Daoy (cell line): Measurements from ENCODE around the gene FTO. TPM values are rescaled to one million over a fixed set of nuclear protein-coding genes. Genes with fewer than 3 reads are reported as not detected.

ENCODE experiments used
- DNase-seq: peaks from one replicate; pipeline ENCODE4 v3.0.0-alpha.2; 2015; ENCODE audit warnings: low read depth
- total RNA-seq: library from RNA; depleted of rRNA; stranded (reverse); fragments of >200 nt; shearing (Covaris generic); gene quantifications from 2 replicates; pipeline ENCODE4 v1.2.3, GENCODE V29; 2014

Gene FTO
- total RNA-seq, 1 experiment from 2014 or later, result 38.8 TPM

DNA sequence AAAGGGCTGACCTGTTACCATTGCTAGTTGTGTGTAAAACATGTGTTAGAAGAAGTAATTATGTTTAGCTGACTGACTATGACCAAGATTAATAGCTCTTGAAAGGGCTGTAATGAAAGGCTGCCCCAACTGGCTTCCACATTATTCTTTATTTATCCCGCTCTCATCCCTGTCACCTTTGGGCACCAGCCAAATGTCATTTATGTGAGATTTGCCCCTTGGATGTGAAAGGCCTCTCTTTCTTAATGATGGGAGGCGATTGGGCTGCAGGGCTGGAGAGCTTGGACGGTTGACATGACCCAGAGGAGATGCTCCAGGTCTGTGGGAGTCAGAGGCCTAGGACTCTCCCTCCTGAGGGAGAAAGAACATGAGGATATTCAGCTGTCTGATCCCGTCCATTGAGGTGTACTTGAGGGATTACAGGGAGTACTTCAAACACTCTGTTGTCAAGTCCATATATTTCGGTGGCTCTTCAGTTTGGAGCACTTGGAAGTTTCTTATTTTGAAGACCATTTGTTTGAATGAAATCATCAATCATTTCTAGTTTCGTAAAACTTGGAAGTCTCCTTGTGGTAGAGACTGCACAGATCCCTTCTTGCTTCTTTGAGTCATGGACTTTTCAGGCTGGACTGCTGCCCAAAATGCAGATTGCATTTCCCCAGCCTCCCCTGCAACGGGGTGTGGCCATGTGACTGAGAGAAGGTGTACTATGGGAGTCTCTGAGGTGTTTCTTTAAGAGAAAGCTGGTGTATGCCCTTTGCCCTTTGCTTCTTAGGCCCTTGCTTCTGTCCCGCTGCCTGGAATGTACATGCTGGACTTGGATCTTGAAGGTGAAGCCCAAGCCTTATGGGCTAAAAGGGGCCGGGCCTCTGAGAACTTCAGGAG lies 51.3 kb downstream of the FTO start:
- peak; percentile 38 for DNase-seq

DNA sequence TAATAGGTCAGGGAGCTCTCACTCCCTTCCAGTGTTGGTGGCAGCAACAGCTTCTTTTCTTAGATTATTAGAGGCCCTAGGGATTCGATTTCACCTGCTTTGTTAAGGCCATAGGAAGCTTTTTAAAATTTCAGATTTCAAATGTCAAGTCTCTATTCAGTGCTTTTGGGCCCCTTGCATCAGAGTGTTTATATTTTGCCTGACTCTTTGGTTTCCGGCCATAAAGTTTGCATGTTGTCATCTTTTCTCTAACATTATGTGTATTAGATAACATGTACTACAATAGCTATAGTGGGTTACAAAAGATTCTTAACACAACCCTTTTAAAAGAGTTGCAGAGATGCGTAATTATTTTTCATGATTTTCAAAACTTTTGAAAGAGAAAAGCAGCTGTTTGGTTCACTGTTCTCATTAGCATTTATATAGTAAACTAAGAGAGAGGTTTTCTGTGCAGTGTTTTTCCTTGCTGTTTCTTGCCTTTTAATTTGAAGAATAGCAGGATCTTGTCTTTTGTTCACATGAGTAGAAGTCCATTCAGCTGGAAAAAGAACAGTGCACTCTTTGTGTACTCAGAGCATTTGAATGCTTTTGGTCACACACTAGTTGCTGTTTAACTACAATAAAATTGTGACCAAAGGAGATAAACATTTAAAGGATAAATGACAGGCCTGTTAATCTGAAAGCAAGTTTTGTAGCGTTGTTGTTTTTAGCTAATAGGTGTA lies 52.5 kb downstream of the FTO start:
- DNase-seq, result no peak

DNA sequence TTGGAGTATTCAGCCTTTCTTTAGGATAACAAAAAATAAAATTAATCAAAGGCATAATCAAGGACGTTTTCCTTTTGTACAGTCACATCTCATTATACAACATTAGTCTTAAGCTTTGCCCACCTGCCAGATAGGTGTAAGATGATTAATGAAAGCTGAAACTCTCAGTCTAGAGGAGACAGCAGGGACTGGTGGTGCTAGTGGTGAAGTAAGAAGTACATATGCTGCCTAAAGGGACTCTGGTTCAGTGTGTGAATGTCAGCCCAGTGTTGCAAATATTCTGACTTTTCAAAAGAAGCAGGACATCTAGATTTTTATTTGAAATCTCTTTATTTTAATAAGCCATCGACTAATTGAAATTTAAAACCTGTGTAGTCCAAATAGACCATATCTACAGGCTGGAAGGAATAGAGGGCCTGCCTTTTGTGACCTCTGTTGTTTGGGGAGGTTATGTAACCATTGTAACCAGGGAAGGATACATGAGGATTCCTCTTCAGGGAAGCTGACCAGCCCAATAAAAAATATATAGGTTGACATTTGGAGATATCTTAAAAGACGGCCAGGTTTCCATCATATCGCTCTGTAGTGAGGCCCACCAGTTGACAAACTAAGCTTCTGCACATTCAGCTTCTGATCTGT lies 54.1 kb downstream of the FTO start:
- DNase-seq, result no peak

DNA sequence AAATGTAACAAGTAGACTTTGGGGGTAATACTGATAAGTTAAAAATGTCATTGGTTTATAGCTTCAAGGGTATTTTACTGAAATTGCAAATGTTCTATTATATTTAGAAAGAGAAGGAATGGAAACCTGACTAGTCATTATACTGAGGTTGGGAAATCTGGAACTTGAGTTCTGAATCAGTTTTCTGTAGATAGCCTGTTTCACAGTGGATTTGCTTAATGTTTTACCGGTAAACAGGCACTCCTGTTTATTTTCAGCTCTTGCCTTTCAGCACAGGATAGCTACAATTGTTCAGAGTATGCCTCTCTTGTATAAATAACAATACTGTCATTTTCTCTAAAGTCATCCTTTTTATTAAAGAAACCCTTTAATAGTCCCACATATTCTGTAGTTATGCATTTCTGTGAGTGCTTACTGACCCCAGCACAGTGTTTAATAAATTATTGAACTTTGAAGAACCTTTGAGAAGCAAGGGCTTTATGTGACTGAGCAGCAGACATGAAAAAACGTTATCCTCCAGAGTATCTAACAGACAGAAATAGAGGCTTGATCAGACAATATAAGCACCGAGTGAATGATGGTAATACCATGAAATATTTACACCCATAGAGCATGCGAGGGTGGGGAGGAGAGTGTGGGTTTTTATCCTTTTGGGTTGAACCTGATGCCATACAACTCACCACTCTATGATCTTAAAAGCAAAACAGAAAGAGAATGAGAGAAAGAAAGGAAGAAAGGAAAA lies 58.2 kb downstream of the FTO start:
- no peak for DNase-seq

DNA sequence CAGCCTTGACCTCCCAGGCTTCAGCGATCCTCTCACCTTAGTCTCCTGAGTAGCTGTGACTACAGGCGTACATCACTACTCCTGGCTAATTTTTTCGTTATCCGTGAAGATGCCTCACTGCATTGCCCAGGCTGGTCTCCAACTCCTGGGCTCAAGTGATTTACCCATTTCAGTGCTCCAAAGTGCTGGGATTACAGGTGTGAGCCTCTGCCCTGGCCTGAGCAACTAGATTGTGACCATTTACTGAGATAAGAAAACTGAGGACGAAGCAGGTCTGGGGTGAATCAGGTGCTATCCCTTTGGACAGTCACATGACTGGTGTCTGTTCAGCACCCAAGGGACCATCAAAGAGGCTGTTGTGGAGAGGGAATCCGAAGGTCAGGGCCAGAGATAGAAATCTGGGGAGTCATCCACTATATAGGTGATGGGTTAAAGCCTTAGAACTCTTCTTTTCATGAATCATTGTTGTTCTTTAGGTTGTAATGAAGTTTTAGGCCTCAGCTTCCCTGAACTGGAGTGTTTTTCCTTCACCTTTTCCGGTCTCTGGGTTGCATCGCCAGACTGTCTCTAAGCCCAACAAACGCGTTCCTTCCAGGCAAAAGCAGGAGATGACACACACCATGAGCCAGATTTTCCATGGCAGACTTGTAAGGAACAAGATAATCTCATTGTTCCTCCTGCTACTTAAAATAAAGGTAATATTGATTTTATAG lies 62.5 kb downstream of the FTO start:
- no peak for DNase-seq

DNA sequence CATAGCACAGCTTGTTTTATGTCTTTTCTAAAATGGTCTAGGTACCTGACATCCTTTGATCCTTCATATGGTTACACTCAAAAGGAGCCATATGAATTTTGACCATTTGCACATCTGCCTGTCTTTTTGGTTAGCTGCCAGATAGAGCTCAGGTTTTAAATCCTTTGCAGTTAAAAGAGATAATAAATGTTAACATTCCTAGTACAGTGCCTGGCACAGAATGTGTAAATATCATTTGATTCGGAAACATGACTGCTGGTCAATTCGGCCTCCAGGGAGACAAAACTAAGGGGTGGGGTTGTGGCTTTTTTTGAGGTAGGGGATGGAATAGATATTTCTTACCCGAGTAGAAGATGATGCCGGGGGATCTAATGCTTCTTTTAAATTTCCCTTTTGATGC lies 64.2 kb downstream of the FTO start:
- DNase-seq, result no peak

DNA sequence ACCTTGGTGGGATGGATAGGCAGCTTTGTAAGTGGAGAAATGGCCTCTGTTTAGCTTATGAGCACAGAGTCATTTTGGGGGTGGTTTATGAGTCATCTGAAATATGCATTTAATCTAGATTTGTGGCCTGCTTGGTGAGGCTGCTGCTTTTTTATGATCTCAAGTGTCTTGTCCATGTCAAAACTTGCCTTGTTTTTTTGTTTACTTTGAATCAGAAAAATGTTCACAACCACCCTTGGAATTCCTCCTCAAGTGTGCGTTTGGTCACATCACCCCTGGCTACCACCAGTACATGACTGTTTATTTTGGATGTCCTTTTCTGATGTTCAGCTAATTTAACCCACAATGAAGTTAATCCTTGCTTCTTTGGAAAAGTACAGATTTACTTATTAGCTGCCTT lies 64.6 kb downstream of the FTO start:
- DNase-seq, result peak; percentile 79

DNA sequence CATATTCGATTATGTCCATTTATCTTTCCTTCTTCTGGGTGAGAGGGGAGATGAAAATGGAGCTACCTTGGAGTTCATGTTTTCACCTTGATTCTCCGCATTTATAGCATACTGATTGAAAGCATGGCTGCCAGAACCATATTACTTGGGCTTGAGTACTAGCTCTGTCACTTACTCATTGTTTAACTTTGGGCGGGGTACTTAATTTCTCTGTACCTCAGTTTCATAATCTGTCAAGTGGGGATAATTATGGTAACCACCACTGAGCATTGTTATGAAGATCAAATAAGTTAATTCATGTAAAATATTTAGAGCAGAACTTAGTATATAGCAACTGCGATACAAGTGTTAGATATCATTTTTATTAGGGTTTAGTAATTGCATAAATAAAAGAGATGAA lies 65.2 kb downstream of the FTO start:
- no peak for DNase-seq

DNA sequence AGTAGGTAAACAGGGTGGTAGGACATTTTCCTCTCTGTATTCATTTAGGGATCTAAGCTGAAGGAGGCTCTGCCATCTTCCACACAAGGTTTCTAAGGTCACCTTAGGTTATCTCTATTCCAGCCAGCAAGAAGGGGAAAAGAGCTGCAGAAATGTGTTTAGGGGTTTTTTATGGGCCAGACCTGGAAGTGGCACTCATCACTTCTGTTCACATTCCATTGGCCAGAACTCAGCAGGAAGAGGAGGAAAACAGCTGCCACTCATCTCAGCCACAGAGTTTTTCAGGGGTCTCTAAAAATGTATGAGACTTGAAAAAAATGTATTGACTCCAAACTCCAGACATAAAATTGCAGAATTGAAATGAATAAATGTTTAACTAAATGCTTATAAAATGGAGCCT lies 65.8 kb downstream of the FTO start:
- no peak for DNase-seq

DNA sequence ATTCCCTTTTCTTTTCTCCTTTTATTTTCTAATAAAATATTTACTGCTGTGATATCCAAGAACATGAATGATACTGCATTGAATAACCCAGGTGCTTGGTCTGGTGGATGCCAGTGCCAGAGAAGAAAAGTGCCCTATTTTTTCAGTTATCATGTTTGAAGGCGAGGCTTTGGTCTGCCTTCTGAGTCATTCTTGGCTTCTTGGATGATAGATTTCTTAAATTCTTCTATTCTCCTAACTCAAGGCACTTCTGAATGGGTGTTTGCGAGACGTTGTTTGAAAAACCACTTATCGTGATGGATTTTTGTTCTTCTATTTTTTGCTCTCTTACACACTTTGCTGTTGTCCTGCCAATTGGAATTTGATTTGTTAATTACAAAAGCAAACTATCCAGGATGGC lies 66.7 kb downstream of the FTO start:
- DNase-seq, result no peak

DNA sequence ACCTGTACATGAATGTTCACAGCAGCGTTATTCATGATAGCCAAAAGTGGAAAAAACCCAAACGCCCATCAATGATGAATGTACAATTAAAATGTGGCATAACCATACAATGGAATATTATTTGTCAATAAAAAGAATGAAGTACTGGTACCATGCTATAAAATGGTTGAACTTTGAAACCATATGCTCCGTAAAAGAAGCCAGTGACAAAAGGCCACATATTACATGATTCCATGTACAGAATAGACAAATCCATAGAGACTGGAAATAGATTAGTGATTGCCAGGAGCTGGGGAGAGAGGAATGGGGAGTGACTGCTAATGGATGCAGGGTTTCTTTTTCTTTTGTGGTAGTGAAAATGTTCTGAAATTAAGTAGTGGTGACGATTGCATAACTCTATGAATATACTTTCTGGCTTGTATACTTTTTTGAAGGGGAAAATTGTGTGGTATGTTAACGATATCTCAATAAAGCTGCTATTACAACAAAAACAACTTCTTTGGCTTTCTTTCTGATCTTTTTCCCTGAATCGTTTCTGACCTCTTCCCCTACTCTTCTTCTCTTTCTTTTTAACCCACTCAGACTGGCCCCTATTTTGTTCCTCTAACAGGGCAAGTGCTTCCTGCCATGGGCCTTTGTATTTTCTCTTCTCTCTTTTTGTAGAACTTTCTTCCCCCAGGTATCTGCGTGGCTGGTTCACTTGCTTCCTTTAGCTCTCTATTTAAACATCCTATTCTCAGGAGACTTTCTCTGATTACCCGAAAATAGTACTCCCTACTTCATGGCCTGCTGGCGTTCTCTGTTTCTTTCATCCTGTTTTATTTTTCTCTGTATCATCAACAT lies 67.9 kb downstream of the FTO start:
- no peak for DNase-seq

DNA sequence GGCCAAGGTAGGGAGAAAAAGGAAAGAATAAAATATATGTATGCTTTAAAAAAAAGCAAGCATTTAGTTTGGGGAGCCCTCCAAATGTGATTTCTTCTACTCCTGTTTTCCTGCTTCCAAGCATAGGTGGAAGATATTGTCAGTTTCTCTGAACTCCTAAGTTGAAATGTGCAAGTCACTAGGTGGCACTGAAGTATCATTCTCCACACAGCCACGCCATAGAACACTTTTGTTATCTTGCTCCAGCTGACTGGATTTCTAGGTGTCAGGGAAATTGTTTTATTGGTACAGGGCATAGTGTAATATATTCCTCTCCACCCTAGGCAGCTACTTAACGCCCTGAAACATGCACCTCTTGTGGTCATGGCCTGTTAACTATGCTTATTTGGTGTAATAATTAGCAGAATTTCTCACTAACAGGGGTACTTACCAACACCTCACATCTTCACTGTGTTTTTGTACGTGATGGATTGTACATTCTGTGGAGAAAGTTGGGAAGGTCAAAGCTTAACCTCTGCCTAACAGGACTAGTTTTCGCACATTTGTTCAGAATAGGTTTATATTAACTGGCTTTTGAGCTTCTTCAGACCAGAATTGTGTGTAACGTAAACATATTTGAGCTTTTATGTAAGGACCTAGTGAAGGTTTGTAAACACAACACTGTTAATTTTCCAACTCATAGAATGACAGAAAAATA lies 69.3 kb downstream of the FTO start:
- peak; percentile 67 for DNase-seq

DNA sequence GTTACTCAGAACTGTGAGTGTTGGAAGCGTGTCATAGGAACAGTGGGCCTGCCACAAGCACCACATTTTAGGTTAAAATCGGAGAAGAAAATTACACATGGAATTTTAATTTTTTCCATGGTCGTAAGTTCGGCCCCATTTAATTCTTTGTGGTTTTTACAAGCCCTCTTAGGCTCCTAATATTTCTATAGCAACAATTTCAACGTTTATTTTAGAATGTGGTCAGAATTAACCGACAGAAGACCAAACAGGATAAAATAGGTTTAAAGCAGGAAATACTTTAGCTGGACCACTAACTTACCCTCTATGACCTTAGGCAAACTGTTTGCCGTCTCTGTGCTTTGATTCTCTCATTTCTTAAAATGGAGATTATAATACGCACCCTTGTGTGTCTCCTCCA lies 69.9 kb downstream of the FTO start:
- no peak for DNase-seq

DNA sequence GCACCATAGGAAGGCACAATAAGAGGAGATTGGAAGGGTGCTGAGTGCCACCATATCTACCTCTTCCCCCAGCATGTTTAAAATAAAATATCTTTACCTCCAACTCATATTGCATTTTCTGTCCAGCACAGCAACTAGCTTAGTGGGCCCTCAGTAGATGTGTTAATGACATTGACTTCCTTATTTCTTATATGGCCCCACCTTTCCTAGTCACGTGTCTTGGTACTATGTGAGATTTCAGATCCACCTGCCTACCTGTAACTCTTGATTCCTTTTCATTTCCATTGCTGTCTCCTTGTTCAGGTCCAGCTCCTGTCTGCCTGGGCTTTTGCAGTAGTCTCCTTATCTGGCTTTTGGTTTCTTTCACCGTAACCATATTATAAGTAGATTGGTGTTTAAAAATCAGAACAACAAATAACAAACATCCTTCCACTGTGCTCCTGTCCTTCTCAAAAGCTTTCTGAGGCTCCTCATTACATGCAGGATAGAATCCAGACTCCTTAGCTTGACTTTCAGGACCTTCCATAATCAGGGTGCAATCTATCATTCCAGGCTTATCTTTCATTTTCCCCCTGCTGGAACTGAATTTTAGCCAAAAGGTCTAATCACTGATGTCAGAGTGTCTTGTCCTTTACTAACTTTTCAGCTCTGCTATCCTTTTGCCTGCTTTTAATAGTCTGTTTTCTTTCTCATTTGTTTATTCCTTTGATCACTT lies 71.3 kb downstream of the FTO start:
- DNase-seq, result no peak

DNA sequence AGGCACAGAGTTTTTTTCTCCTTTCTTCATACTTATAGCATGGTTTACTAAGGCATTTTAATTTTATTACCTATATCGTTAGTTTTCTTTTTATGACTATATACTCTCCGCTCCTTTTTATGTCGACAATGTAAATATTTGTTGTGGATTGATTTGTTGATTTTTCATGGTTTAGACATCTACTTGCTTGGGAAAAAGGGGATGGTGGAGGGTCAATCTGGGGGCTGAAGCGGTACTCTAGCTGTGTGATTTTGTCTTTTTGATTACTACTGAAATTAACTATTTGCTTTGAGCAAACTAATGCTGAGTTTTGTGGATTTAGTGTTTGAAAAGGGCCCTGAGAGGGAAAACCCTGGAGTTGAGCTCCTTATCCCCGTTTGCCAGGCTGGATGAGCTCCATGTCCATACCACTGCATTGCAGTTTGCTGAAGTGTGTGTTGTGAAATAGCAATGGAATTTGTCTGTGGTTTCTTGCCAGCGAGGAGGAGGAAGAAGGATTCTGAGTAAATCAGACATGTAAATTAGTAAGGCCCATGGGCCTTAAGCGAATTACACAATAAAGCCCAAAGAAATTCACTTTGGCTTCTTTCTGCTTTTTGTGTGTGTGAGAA lies 72.0 kb downstream of the FTO start:
- DNase-seq, result peak; percentile 81

DNA sequence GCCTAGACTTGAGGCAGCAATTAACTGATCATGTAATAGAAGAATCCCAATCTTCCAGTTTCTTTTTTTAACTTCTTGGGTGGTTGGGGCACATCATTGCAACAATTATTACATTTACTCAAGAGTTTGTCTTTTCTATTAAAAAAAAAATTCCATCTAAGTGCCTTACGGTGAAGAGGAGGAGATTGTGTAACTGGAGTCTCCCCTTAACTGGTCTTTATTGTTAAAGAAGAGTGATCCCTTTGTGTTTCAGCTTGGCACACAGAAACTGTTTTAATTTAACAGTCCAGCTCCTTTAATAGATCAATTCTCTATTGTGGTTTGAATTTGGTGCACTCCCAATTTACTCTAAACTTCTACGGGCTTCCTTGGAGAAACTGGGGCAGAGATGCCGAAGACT lies 75.2 kb downstream of the FTO start:
- DNase-seq, result no peak

DNA sequence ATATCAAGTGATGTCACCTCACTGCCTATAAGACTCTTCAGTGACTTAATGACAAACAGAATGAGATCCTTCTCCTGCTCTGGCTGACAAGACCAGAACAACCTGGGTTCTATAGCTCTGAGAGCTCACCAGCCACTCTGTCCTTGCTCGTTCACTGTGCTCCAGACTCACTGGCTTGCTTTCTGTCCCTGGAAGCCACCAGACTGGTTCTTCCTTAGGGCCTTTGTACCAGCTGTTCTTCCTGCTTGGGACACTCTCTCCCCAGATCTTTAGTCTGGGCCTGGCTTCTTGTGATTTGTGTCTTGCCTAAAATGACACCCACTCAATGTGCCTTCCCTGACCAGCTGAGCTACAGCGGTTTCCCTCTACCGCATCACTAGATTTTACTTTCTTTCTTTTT lies 76.1 kb downstream of the FTO start:
- DNase-seq, result no peak

DNA sequence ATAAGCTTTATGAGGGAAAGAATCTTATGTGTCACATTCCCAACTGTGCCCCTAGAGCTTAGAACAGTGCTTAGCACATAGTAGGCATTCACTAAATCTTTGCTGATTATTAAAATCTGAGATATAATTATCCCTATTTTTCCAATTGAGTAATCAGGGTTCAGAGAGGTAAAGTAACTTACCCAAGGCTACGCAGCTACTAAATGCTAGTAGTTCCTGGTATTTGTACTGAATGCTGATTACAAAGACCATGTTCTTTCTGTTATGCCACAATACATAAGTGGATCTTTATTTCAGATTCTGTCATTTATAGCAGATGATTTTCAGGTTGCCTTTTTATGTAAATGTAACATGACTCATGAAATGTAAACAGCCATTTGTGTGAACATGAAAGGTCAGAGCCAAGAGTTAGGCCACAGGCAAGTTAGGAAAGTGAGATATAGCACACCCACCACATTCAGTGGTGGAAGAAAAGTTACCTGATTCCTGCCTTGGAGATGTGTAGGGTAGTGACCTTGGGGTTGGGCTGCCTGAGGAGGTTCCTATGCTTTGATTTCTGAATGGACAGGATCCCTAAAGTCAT lies 77.2 kb downstream of the FTO start:
- DNase-seq, result peak; percentile 25
